Measurements from ENCODE around the gene CCL24.

DNA sequence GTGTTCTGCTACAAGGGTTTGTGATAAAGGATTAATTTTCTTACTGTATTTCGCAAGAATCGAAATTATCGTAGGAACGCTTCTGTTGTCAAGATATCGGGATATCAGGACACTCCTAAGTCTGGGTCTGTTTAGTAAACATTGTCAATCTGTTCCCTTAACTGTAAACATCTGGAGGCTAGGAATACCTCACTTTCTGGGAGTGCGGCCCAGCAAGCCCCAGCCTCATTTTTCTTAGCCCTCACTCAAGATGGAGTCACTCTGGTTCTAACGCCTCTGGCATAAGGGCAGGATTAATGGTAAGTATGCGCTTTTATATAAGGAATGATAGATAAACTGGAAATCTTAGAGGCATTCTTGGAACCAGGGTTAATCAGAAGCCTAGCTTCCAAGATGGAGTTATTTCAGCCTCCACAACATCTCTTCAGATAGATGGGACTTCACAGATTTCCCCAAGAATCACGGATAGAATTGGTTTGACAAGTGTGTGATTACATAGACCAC, 30.1 kb upstream of the CCL24 start:
- TF ChIP-seq, protein P1, sequence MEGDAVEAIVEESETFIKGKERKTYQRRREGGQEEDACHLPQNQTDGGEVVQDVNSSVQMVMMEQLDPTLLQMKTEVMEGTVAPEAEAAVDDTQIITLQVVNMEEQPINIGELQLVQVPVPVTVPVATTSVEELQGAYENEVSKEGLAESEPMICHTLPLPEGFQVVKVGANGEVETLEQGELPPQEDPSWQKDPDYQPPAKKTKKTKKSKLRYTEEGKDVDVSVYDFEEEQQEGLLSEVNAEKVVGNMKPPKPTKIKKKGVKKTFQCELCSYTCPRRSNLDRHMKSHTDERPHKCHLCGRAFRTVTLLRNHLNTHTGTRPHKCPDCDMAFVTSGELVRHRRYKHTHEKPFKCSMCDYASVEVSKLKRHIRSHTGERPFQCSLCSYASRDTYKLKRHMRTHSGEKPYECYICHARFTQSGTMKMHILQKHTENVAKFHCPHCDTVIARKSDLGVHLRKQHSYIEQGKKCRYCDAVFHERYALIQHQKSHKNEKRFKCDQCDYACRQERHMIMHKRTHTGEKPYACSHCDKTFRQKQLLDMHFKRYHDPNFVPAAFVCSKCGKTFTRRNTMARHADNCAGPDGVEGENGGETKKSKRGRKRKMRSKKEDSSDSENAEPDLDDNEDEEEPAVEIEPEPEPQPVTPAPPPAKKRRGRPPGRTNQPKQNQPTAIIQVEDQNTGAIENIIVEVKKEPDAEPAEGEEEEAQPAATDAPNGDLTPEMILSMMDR (optimal IDR thresholded peaks at IDR 0.05 in 1 of 3, IDR thresholded peaks at IDR 0.05 in 1 of 3, conservative IDR thresholded peaks at IDR 0.05 in 1 of 3; ENCODE audit: extremely low read depth in 1 of 3, insufficient read depth in 2 of 3, low read length in 3 of 3): no peak
- TF ChIP-seq EZH2 (IDR thresholded peaks at IDR 0.05; ENCODE audit: low read length): no peak
